ENCODE results near the gene RBM20. TPM values are rescaled to one million over a fixed set of nuclear protein-coding genes. Genes with fewer than 3 reads are reported as not detected.
A peak's percentile ranks its signal among the peaks of the same experiment; 100 is the strongest.
"Not testable (repeated sequence)": the region's sequence is repeated elsewhere in the genome, so short reads cannot be mapped to it uniquely, and the experiment has no call there.

RBM20 gene
- total RNA-seq, result 1.4 TPM

- DNase-seq (ENCODE audit: low spot score), result no peak
Measured at GRCh38 chr10:110643653-110644597, at the start of gene RBM20. RBM20 (plus strand) TSS chr10:110644336; CDS start chr10:110644455, 119 bp downstream.

GRCh38 chr10:110597476-110597875 is 46.7 kb upstream of the RBM20 start:
- no peak for DNase-seq (ENCODE audit: low spot score)

GRCh38 chr10:110600487-110601101 is 43.5 kb upstream of the RBM20 start:
- DNase-seq (ENCODE audit: low spot score), result no peak

- DNase-seq (ENCODE audit: low spot score), result no peak
Measured at GRCh38 chr10:110601581-110601980, 42.6 kb upstream of the RBM20 start.

- no peak for DNase-seq (ENCODE audit: low spot score)
Measured at GRCh38 chr10:110608087-110608486, 36.0 kb upstream of the RBM20 start.

- no peak for DNase-seq (ENCODE audit: low spot score)
Measured at GRCh38 chr10:110609605-110610004, 34.5 kb upstream of the RBM20 start.

- DNase-seq (ENCODE audit: low spot score), result peak; percentile 47
Measured at GRCh38 chr10:110610308-110610774, 33.8 kb upstream of the RBM20 start.

GRCh38 chr10:110610781-110611180 is 33.4 kb upstream of the RBM20 start:
- DNase-seq (ENCODE audit: low spot score), result not testable (repeated sequence)

- no peak for DNase-seq (ENCODE audit: low spot score)
Measured at GRCh38 chr10:110612087-110612486, 32.0 kb upstream of the RBM20 start.

- no peak for DNase-seq (ENCODE audit: low spot score)
Measured at GRCh38 chr10:110612629-110613028, 31.5 kb upstream of the RBM20 start.

GRCh38 chr10:110613341-110613995 is 30.7 kb upstream of the RBM20 start:
- no peak for DNase-seq (ENCODE audit: low spot score)

GRCh38 chr10:110613996-110614495 is 30.1 kb upstream of the RBM20 start:
- no peak for DNase-seq (ENCODE audit: low spot score)

- DNase-seq (ENCODE audit: low spot score), result no peak
Measured at GRCh38 chr10:110615057-110615747, 28.9 kb upstream of the RBM20 start.

- DNase-seq (ENCODE audit: low spot score), result no peak
Measured at GRCh38 chr10:110616493-110617033, 27.6 kb upstream of the RBM20 start.

- DNase-seq (ENCODE audit: low spot score), result no peak
Measured at GRCh38 chr10:110617425-110618229, 26.5 kb upstream of the RBM20 start.

GRCh38 chr10:110618230-110618610 is 25.9 kb upstream of the RBM20 start:
- no peak for DNase-seq (ENCODE audit: low spot score)

GRCh38 chr10:110619514-110620397 is 24.4 kb upstream of the RBM20 start:
- DNase-seq (ENCODE audit: low spot score), result no peak

- DNase-seq (ENCODE audit: low spot score), result no peak
Measured at GRCh38 chr10:110620398-110620719, 23.8 kb upstream of the RBM20 start.

- not testable (repeated sequence) for DNase-seq (ENCODE audit: low spot score)
Measured at GRCh38 chr10:110623316-110623715, 20.8 kb upstream of the RBM20 start.
